Measurements from ENCODE around the gene AMZ2.

DNA sequence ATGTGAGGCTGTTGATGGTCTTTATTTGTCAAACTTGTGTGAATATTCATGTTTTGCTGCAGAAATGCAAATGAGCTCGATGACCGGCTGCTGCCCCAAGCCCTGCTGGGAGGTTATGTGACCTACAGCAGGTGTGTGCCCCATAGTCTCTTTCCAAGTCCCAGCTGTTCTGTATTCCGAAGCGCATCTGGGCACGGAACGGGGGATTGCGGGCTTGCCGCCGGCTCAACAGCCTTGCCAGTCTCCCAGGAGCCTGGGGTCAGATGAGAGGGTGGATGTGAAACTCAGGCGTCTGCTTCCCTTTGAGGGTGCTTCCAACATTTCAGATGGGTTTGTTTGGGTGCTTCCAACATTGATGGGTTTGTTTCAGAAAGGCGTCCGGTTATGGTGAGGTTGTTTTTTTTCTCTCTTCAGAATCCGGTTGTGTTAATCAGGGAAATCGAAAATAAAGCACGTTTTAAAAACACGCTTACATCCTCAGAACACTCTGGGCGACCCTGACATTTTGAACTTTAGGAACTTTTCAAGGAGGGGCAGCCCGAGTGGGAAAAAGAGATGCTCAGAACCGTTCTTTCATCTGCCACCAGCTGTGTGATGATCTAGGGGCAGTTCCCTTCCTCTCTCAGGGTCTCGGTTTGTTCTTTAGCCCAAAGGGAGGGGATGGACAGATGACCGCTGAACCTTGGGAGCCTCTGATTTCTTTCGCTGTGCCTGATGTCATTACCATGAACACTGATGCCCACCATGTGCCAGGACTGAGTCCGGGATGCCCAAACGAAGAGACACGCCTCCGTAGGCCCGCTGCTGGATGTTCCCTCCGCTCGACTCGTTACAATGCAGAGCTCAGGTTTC, 47.8 kb upstream of the AMZ2 start:
- no peak for TF ChIP-seq CTCF (conservative IDR thresholded peaks at IDR 0.05; ENCODE audit: low read depth in 2 of 2)
- TF ChIP-seq EZH2 (IDR thresholded peaks at IDR 0.05; ENCODE audit: low read depth, unreplicated experiment): peak; percentile 57
- TF ChIP-seq EZH2phosphoT487 (IDR thresholded peaks at IDR 0.05; ENCODE audit: unreplicated experiment): no peak
- no peak for TF ChIP-seq POLR2AphosphoS5 (IDR thresholded peaks at IDR 0.05; ENCODE audit: low read depth)

Measured in GM23338 (cell line).